HUES64 (cell line): ENCODE results near the gene OR52I1.

Experiments
- H3K27ac ChIP-seq: 2 replicates; pipeline ENCODE4 v1.7.0; 2013; ENCODE audit warnings: low read depth, low read length, inconsistent platforms
- H3K27me3 ChIP-seq: 2 replicates; pipeline ENCODE4 v1.6.1; 2013; ENCODE audit warnings: mild to moderate bottlenecking, low read length; ENCODE audit not compliant: insufficient read depth
- H3K36me3 ChIP-seq: 2 replicates; pipeline ENCODE4 v1.6.1; 2013; ENCODE audit warnings: mild to moderate bottlenecking, low read length; ENCODE audit not compliant: insufficient read depth
- H3K4me1 ChIP-seq: 2 replicates; pipeline ENCODE4 v1.6.1; 2013; ENCODE audit warnings: mild to moderate bottlenecking, low read length, moderate library complexity; ENCODE audit not compliant: insufficient read depth
- H3K4me3 ChIP-seq: 2 replicates; pipeline ENCODE4 v1.5.1; 2013; ENCODE audit warnings: mild to moderate bottlenecking, low read length, moderate library complexity
- H3K9ac ChIP-seq: 2 replicates; pipeline ENCODE4 v1.6.1; 2013; ENCODE audit warnings: mild to moderate bottlenecking, low read depth, low read length
- H3K9me3 ChIP-seq: 2 replicates; pipeline ENCODE4 v1.6.1; 2013; ENCODE audit warnings: low read depth, low read length; ENCODE audit not compliant: insufficient read depth
- WGBS: fragments of 150-250, 120-280 bp; methylation state at CpG from one replicate; pipeline ENCODE4 v1.1.7; 2013; ENCODE audit warnings: missing lambda C conversion rate; 5-methylcytosine and 5-hydroxymethylcytosine counted together

Gene OR52I1

GRCh38 chr11:4615856-4616444 is 22.1 kb downstream of the OR52I1 start:
- Histone ChIP-seq H3K36me3 (no peaks in the 10 kb centered on the region), H3K9me3 (no peaks in the 10 kb centered on the region), H3K27me3 (peaks cover 3% of the 10 kb centered on the region; the same call in 1 of the 2 replicates), H3K4me3 (no peak overlapping the region), H3K4me1 (no peaks in the 10 kb centered on the region), H3K9ac (no peak overlapping the region), H3K27ac (no peak overlapping the region)

- Histone ChIP-seq H3K4me1 (no peaks in the 10 kb centered on the region), H3K4me3 (no peak overlapping the region), H3K36me3 (no peaks in the 10 kb centered on the region), H3K9me3 (no peaks in the 10 kb centered on the region), H3K27ac (no peak overlapping the region), H3K27me3 (no peaks in the 10 kb centered on the region), H3K9ac (no peak overlapping the region)
- WGBS: 81% methylated on average over 9 of the region's 9 CpGs
These were observed 25.7 kb downstream of the OR52I1 start for GRCh38 chr11:4619514-4619913.

GRCh38 chr11:4626207-4627099 is 32.6 kb downstream of the OR52I1 start:
- H3K9me3 ChIP-seq: no peaks in the 10 kb centered on the region
- WGBS: 46% methylated on average over 15 of the region's 15 CpGs
- peaks cover 16% of the 10 kb centered on the region; the same call in 1 of the 2 replicates for H3K4me1 ChIP-seq
- H3K27ac ChIP-seq: no peak overlapping the region
- H3K27me3 ChIP-seq: no peaks in the 10 kb centered on the region
- no peak overlapping the region for H3K9ac ChIP-seq
- H3K36me3 ChIP-seq: no peaks in the 10 kb centered on the region
- no peak overlapping the region for H3K4me3 ChIP-seq

GRCh38 chr11:4636136-4636535 is 42.3 kb downstream of the OR52I1 start:
- no peaks in the 10 kb centered on the region for H3K36me3 ChIP-seq
- 94% methylated on average over 2 of the region's 2 CpGs for WGBS

GRCh38 chr11:4636962-4637661 is 43.3 kb downstream of the OR52I1 start, which contains the start of gene OR51D1:
OR51D1 (plus strand) TSS chr11:4637477; CDS start chr11:4639791, 2,314 bp downstream.
- Histone ChIP-seq H3K4me1 (no peaks in the 10 kb centered on the region; the same call in 1 of the 2 replicates), H3K36me3 (no peaks in the 10 kb centered on the region), H3K27ac (no peak within 1 kb of the TSS), H3K9me3 (no peaks in the 10 kb centered on the region), H3K4me3 (peak within 1 kb of the TSS; percentile 34; the same call in 1 of the 2 replicates), H3K27me3 (peaks cover 13% of the 10 kb centered on the region), H3K9ac (no peak within 1 kb of the TSS)
- WGBS: 35% methylated on average over 16 of the region's 21 CpGs

More at GRCh38 chr11:4636136-4636535, 42.3 kb downstream of the OR52I1 start:
- no peaks in the 10 kb centered on the region for H3K4me1 ChIP-seq
- H3K27me3 ChIP-seq: peaks cover 13% of the 10 kb centered on the region
- H3K27ac ChIP-seq: no peak overlapping the region
- no peak overlapping the region for H3K9ac ChIP-seq
- no peak overlapping the region for H3K4me3 ChIP-seq
- no peaks in the 10 kb centered on the region for H3K9me3 ChIP-seq

GRCh38 chr11:4637662-4638047 is 43.8 kb downstream of the OR52I1 start:
- Histone ChIP-seq H3K4me1 (no peaks in the 10 kb centered on the region; the same call in 1 of the 2 replicates), H3K9ac (no peak overlapping the region), H3K36me3 (no peaks in the 10 kb centered on the region), H3K4me3 (no peak overlapping the region), H3K27me3 (peaks cover 13% of the 10 kb centered on the region), H3K9me3 (no peaks in the 10 kb centered on the region), H3K27ac (no peak overlapping the region)
- WGBS: 91% methylated on average over 3 of the region's 3 CpGs

GRCh38 chr11:4639931-4640330 is 46.1 kb downstream of the OR52I1 start:
- no peaks in the 10 kb centered on the region; the same call in 1 of the 2 replicates for H3K4me1 ChIP-seq
- H3K4me3 ChIP-seq: no peak overlapping the region
- H3K27me3 ChIP-seq: peaks cover 13% of the 10 kb centered on the region
- no peaks in the 10 kb centered on the region for H3K9me3 ChIP-seq
- H3K27ac ChIP-seq: no peak overlapping the region
- no peak overlapping the region for H3K9ac ChIP-seq
- 93% methylated on average over 6 of the region's 6 CpGs for WGBS
- H3K36me3 ChIP-seq: no peaks in the 10 kb centered on the region

GRCh38 chr11:4641501-4641900 is 47.7 kb downstream of the OR52I1 start:
- Histone ChIP-seq H3K36me3 (no peaks in the 10 kb centered on the region), H3K9me3 (no peaks in the 10 kb centered on the region), H3K4me1 (no peaks in the 10 kb centered on the region; the same call in 1 of the 2 replicates), H3K9ac (no peak overlapping the region), H3K27me3 (peaks cover 13% of the 10 kb centered on the region), H3K27ac (no peak overlapping the region), H3K4me3 (no peak overlapping the region)
- 94% methylated on average over 7 of the region's 7 CpGs for WGBS

GRCh38 chr11:4642043-4642442 is 48.2 kb downstream of the OR52I1 start:
- no peaks in the 10 kb centered on the region for H3K9me3 ChIP-seq
- H3K4me1 ChIP-seq: no peaks in the 10 kb centered on the region; the same call in 1 of the 2 replicates
- 89% methylated on average over 7 of the region's 7 CpGs for WGBS
- no peaks in the 10 kb centered on the region for H3K36me3 ChIP-seq
- H3K27me3 ChIP-seq: peaks cover 13% of the 10 kb centered on the region
- no peak overlapping the region for H3K9ac ChIP-seq
- H3K27ac ChIP-seq: no peak overlapping the region
- H3K4me3 ChIP-seq: no peak overlapping the region

- Histone ChIP-seq H3K27ac (no peak overlapping the region), H3K4me3 (no peak overlapping the region)
- WGBS: 49% methylated on average over 4 of the region's 5 CpGs
These were observed 49.2 kb downstream of the OR52I1 start for GRCh38 chr11:4643076-4643475.

GRCh38 chr11:4643682-4644081 is 49.8 kb downstream of the OR52I1 start, which contains the start of gene OR51E1:
OR51E1 (plus strand) TSS chr11:4643982; CDS start chr11:4652527, 8,545 bp downstream.
- 90% methylated on average over 3 of the region's 3 CpGs for WGBS

More at GRCh38 chr11:4643076-4643475, 49.2 kb downstream of the OR52I1 start:
- H3K9ac ChIP-seq: no peak overlapping the region
- H3K4me1 ChIP-seq: no peaks in the 10 kb centered on the region; the same call in 1 of the 2 replicates
- 0 out of 2 replicates have a peak, but pooled peaks cover 2% of the 10 kb centered on the region for H3K27me3 ChIP-seq
- no peaks in the 10 kb centered on the region for H3K9me3 ChIP-seq
- H3K36me3 ChIP-seq: no peaks in the 10 kb centered on the region

More at GRCh38 chr11:4643682-4644081, 49.8 kb downstream of the OR52I1 start, which contains the start of gene OR51E1:
- no peaks in the 10 kb centered on the region; the same call in 1 of the 2 replicates for H3K4me1 ChIP-seq
- H3K27ac ChIP-seq: no peak within 1 kb of the TSS
- H3K9ac ChIP-seq: no peak within 1 kb of the TSS
- no peaks in the 10 kb centered on the region for H3K27me3 ChIP-seq
- no peaks in the 10 kb centered on the region for H3K9me3 ChIP-seq
- no peak within 1 kb of the TSS for H3K4me3 ChIP-seq
- no peaks in the 10 kb centered on the region for H3K36me3 ChIP-seq
